ENCODE results near the gene ZNF615. TPM values are rescaled to one million over a fixed set of nuclear protein-coding genes. Genes with fewer than 3 reads are reported as not detected.

ZNF615 gene
- total and polyA plus RNA-seq, 8 donors, result 2.4 to 8.4 (median 5.1) TPM

GRCh38 chr19:52022193-52022592, 14.2 kb upstream of the ZNF615 start:
- 96 to 97% methylated on average over 15 of the region's 15 CpGs for WGBS, 2 donors
- ATAC-seq (no peak), DNase-seq (no peak), FAIRE-seq (no peak)
- Histone ChIP-seq H3K27ac (no peak overlapping the region), H3K4me3 (no peak overlapping the region), H3K27me3 (no peaks in the 10 kb centered on the region), H3K9me3 (peaks cover 0 to 6% (median 1%) of the 10 kb centered on the region in 4 donors), H3K4me1 (peaks cover 0 to 2% (median 0%) of the 10 kb centered on the region in 3 donors), H3K36me3 (peaks cover 13 to 63% (median 33%) of the 10 kb centered on the region in 3 donors)
- TF ChIP-seq CTCF (IDR thresholded peaks at IDR 0.05), result no peak
- intact Hi-C loops (cut with DNase I), result no loop called here

GRCh38 chr19:52020506-52020905, 12.5 kb upstream of the ZNF615 start:
- peaks cover 0 to 6% (median 2%) of the 10 kb centered on the region in 4 donors for H3K9me3 ChIP-seq
- no peaks in the 10 kb centered on the region for H3K4me1 ChIP-seq
- DNase-seq (no peak), ATAC-seq (no peak), FAIRE-seq (no peak)
- intact Hi-C loops (cut with DNase I), result no loop called here
- no peak overlapping the region for H3K4me3 ChIP-seq
- no peak overlapping the region for H3K27ac ChIP-seq
- peaks cover 22 to 80% (median 46%) of the 10 kb centered on the region in 3 donors for H3K36me3 ChIP-seq
- no peak for TF ChIP-seq CTCF (IDR thresholded peaks at IDR 0.05)
- 93 to 99% methylated on average over 4 of the region's 4 CpGs for WGBS, 2 donors
- no peaks in the 10 kb centered on the region for H3K27me3 ChIP-seq

GRCh38 chr19:52010674-52011073, 2.7 kb upstream of the ZNF615 start:
- Histone ChIP-seq H3K27ac (no peak overlapping the region), H3K36me3 (peaks cover 0 to 2% (median 0%) of the 10 kb centered on the region in 3 donors), H3K4me3 (no peak overlapping the region), H3K4me1 (peaks cover 0 to 6% (median 5%) of the 10 kb centered on the region in 3 donors), H3K27me3 (no peaks in the 10 kb centered on the region), H3K9me3 (no peaks in the 10 kb centered on the region)
- 95 to 100% methylated on average over 1 of the region's 1 CpG for WGBS, 2 donors
- no peak for ATAC-seq
- DNase-seq, result no peak
- no peak for TF ChIP-seq CTCF (IDR thresholded peaks at IDR 0.05)
- intact Hi-C loops (cut with DNase I), result no loop called here
- FAIRE-seq, result no peak

- no peaks in the 10 kb centered on the region for H3K9me3 ChIP-seq
- intact Hi-C loops (cut with DNase I), result no loop called here
- peaks cover 0 to 9% (median 0%) of the 10 kb centered on the region in 3 donors for H3K36me3 ChIP-seq
- FAIRE-seq (no peak), ATAC-seq (peak; percentile 56 to 71 (median 65)), DNase-seq (peak in 4 of 6 donors; percentile 24 to 41 (median 32))
- no peaks in the 10 kb centered on the region for H3K27me3 ChIP-seq
- peak overlapping the region; percentile 58 to 85 (median 84) for H3K27ac ChIP-seq
- no peak for TF ChIP-seq CTCF (IDR thresholded peaks at IDR 0.05)
- whole genome bisulfite sequencing, 2 donors, result 1 to 2% methylated on average over 9 of the region's 9 CpGs
- H3K4me3 ChIP-seq, result peak overlapping the region; percentile 70 to 87 (median 72)
- peaks cover 0 to 6% (median 5%) of the 10 kb centered on the region in 3 donors for H3K4me1 ChIP-seq
These were observed 583 bp downstream of the ZNF615 start for GRCh38 chr19:52007451-52007805.

- H3K36me3 ChIP-seq, result peaks cover 5 to 60% (median 17%) of the 10 kb centered on the region in 3 donors
- DNase-seq (no peak), ATAC-seq (no peak), FAIRE-seq (no peak)
- no peak overlapping the region for H3K27ac ChIP-seq
- no peaks in the 10 kb centered on the region for H3K4me1 ChIP-seq
- H3K27me3 ChIP-seq, result no peaks in the 10 kb centered on the region
- no peak overlapping the region for H3K4me3 ChIP-seq
- intact Hi-C loops (cut with DNase I), result no loop called here
- H3K9me3 ChIP-seq, result peaks cover 2 to 19% (median 8%) of the 10 kb centered on the region in 4 donors
- TF ChIP-seq CTCF (IDR thresholded peaks at IDR 0.05), result no peak
- 95% methylated on average over 2 of the region's 2 CpGs for WGBS, 2 donors
These were observed 13.9 kb downstream of the ZNF615 start for GRCh38 chr19:51994048-51994644.
